ENCODE results near the gene ZNF654. TPM values are rescaled to one million over a fixed set of nuclear protein-coding genes. Genes with fewer than 3 reads are reported as not detected.

ZNF654 gene
- total RNA-seq, 2 donors from 2014 or later: 7.3 to 10.6 TPM

DNA sequence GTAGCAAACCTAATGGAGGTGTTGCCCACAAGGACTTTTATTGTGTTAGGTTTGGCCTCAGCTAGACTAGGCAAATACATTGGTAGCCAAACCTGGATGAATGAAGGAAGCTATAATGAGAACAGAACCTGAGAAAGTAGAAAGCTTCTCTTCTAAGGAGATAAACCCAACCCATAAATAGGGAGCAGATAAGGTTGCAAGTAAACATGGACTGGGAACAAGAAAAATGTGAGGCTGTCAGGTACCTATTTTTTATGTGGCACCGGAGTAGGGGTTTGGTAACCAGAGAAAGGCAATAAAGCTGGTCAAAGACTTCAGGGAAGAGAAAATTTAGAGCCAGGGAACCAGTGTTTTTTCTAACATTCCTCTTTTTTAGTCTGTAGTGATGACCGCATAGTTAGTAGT, 25.0 kb downstream of the ZNF654 start:
- Histone ChIP-seq H3K9ac (ENCODE audit: extremely low read depth, low read length, poor library complexity, severe bottlenecking) (no peak overlapping the region), H3K9me3 (ENCODE audit: control insufficient read depth, low read length) (no peaks in the 10 kb centered on the region), H3K27ac (ENCODE audit: low read depth, low read length) (no peak overlapping the region), H3K36me3 (ENCODE audit: control insufficient read depth, insufficient read depth, low read length) (peaks cover 14% of the 10 kb centered on the region), H3K4me3 (ENCODE audit: low read length) (no peak overlapping the region), H3K27me3 (ENCODE audit: control insufficient read depth, insufficient read depth, low read length, poor library complexity, severe bottlenecking) (no peaks in the 10 kb centered on the region), H3K4me1 (ENCODE audit: control insufficient read depth, insufficient read depth, low read length) (peaks cover 5% of the 10 kb centered on the region)
- no peak for DNase-seq
- Mint-ChIP-seq H3K27ac (no peak overlapping the region), H3K27me3 (ENCODE audit: insufficient read depth) (no peaks in the 10 kb centered on the region), H3K36me3 (ENCODE audit: low read depth) (peaks cover 19% of the 10 kb centered on the region), H3K4me3 (no peak overlapping the region), H3K9me3 (peaks cover 9% of the 10 kb centered on the region), H3K4me1 (peaks cover 15% of the 10 kb centered on the region)
- 95 to 98% methylated on average over 2 of the region's 2 CpGs for WGBS, 2 experiments (ENCODE audit: insufficient coverage in 1 of 2, insufficient read length in 1 of 2)
- no peak for TF ChIP-seq CTCF (conservative IDR thresholded peaks at IDR 0.05)

- 71% methylated on average over 4 of the region's 4 CpGs; no CpG with 5 or more reads in 1 of the 2 experiments for WGBS, 2 experiments (ENCODE audit: insufficient coverage in 1 of 2, insufficient read length in 1 of 2)
- H3K4me1 ChIP-seq (ENCODE audit: control insufficient read depth, insufficient read depth, low read length): no peaks in the 10 kb centered on the region
- peaks cover 5% of the 10 kb centered on the region for H3K9me3 Mint-ChIP-seq
- no peak overlapping the region for H3K9ac ChIP-seq (ENCODE audit: extremely low read depth, low read length, poor library complexity, severe bottlenecking)
- peaks cover 15% of the 10 kb centered on the region for H3K9me3 ChIP-seq (ENCODE audit: control insufficient read depth, low read length)
- no peak overlapping the region for H3K27ac Mint-ChIP-seq
- H3K27ac ChIP-seq (ENCODE audit: low read depth, low read length): no peak overlapping the region
- no peaks in the 10 kb centered on the region for H3K27me3 ChIP-seq (ENCODE audit: control insufficient read depth, insufficient read depth, low read length, poor library complexity, severe bottlenecking)
- no peak overlapping the region for H3K4me3 ChIP-seq (ENCODE audit: low read length)
- H3K36me3 ChIP-seq (ENCODE audit: control insufficient read depth, insufficient read depth, low read length): peaks cover 38% of the 10 kb centered on the region
- peaks cover 5% of the 10 kb centered on the region for H3K4me1 Mint-ChIP-seq
- no peaks in the 10 kb centered on the region for H3K27me3 Mint-ChIP-seq (ENCODE audit: insufficient read depth)
- no peak for TF ChIP-seq CTCF (conservative IDR thresholded peaks at IDR 0.05)
- peaks cover 26% of the 10 kb centered on the region for H3K36me3 Mint-ChIP-seq (ENCODE audit: low read depth)
- DNase-seq: no peak
- H3K4me3 Mint-ChIP-seq: no peak overlapping the region
Measured at GRCh38 chr3:88090681-88091080, 31.6 kb downstream of the ZNF654 start.

DNA sequence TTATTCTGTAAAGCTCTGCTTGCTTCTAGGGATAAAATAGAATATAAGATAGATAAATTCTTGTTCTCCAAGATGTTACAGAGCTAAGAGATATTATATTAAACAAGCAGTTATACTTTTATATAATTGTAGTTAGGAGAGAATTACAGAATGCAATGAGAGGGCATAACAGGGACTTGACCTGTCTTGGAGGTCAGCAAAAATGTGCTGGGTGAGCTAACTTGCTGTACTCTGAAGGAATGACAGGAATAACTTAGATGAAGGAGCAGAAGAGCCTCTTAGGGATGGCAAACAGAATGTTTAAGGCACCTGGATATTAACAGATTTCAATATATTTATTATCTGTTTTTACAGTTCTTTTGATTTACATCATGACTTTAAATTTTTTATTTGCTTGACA, 33.2 kb downstream of the ZNF654 start:
- Histone ChIP-seq H3K4me1 (ENCODE audit: control insufficient read depth, insufficient read depth, low read length) (no peaks in the 10 kb centered on the region), H3K9me3 (ENCODE audit: control insufficient read depth, low read length) (peaks cover 15% of the 10 kb centered on the region), H3K9ac (ENCODE audit: extremely low read depth, low read length, poor library complexity, severe bottlenecking) (no peak overlapping the region), H3K36me3 (ENCODE audit: control insufficient read depth, insufficient read depth, low read length) (peaks cover 37% of the 10 kb centered on the region), H3K4me3 (ENCODE audit: low read length) (no peak overlapping the region), H3K27ac (ENCODE audit: low read depth, low read length) (no peak overlapping the region), H3K27me3 (ENCODE audit: control insufficient read depth, insufficient read depth, low read length, poor library complexity, severe bottlenecking) (no peaks in the 10 kb centered on the region)
- peaks cover 7% of the 10 kb centered on the region for H3K4me1 Mint-ChIP-seq
- H3K27me3 Mint-ChIP-seq (ENCODE audit: insufficient read depth): no peaks in the 10 kb centered on the region
- no peak overlapping the region for H3K4me3 Mint-ChIP-seq
- H3K9me3 Mint-ChIP-seq: peaks cover 5% of the 10 kb centered on the region
- no peak overlapping the region for H3K27ac Mint-ChIP-seq
- no peak for DNase-seq
- H3K36me3 Mint-ChIP-seq (ENCODE audit: low read depth): peaks cover 27% of the 10 kb centered on the region
- TF ChIP-seq CTCF (conservative IDR thresholded peaks at IDR 0.05): no peak
